ENCODE measurements around the gene JARID2. TPM values are rescaled to one million over a fixed set of nuclear protein-coding genes. Genes with fewer than 3 reads are reported as not detected.

Gene JARID2
- total RNA-seq, 1 donor from 2014 or later, result 66.1 TPM

GRCh38 chr6:15255481-15255880 lies 9.6 kb downstream of the JARID2 start:
- no peak overlapping the region for H3K4me3 Mint-ChIP-seq (ENCODE audit: unreplicated experiment)
- peaks cover 4% of the 10 kb centered on the region for H3K36me3 Mint-ChIP-seq (ENCODE audit: low read depth, unreplicated experiment)
- no peak for TF ChIP-seq CTCF (IDR thresholded peaks at IDR 0.05; ENCODE audit: unreplicated experiment)
- no peaks in the 10 kb centered on the region for H3K9me3 Mint-ChIP-seq (ENCODE audit: unreplicated experiment)
- H3K27ac Mint-ChIP-seq (ENCODE audit: unreplicated experiment), result no peak overlapping the region
- DNase-seq (ENCODE audit: low spot score), result no peak
- peaks cover 53% of the 10 kb centered on the region for H3K4me1 Mint-ChIP-seq (ENCODE audit: unreplicated experiment)
- no peaks in the 10 kb centered on the region for H3K27me3 Mint-ChIP-seq (ENCODE audit: unreplicated experiment)

- no peak overlapping the region for H3K27ac Mint-ChIP-seq (ENCODE audit: unreplicated experiment)
- no peak for TF ChIP-seq CTCF (IDR thresholded peaks at IDR 0.05; ENCODE audit: unreplicated experiment)
- DNase-seq (ENCODE audit: low spot score), result no peak
- H3K36me3 Mint-ChIP-seq (ENCODE audit: low read depth, unreplicated experiment), result peaks cover 4% of the 10 kb centered on the region
- no peaks in the 10 kb centered on the region for H3K27me3 Mint-ChIP-seq (ENCODE audit: unreplicated experiment)
- no peaks in the 10 kb centered on the region for H3K9me3 Mint-ChIP-seq (ENCODE audit: unreplicated experiment)
- peaks cover 53% of the 10 kb centered on the region for H3K4me1 Mint-ChIP-seq (ENCODE audit: unreplicated experiment)
- H3K4me3 Mint-ChIP-seq (ENCODE audit: unreplicated experiment), result no peak overlapping the region
Measured at GRCh38 chr6:15255909-15256395, 10.1 kb downstream of the JARID2 start.

GRCh38 chr6:15256538-15257271 lies 10.8 kb downstream of the JARID2 start:
- no peak for DNase-seq (ENCODE audit: low spot score)
- H3K27ac Mint-ChIP-seq (ENCODE audit: unreplicated experiment), result no peak overlapping the region

DNA sequence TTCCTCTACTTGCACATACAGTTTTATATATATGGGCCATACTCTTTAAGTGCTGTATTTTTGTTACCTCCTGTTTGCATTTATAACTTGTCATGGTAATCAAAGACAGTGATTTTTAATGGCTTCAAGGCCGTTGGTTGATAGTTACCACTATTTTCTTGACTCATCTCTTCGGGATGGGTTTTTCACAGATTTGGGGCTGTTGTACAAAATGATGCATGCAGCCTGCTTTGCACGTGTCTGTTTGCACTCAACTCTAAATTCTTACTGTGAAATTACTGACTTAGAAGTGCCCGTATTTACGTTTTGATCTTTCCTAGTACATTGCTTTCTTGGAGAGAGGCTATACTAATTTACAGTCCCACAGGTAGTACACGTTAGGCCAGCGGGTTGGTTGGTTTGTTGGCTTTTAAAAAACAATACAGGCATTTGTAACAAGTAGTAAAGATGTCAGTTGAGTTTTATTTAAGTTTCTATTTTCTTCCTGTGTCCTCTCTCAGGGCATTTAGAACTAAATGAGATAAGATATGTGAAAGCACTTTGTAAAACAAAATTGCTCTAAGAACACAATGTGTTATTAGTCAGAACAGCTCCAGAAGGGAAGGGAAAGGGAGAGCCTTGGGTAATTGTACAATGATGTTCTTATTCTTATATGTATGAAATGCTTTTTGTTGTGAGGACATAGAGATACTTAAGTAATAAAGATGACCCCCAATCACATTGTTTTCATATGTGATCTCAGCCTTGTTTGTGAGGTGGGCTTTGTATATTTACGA lies 11.7 kb downstream of the JARID2 start:
- Mint-ChIP-seq H3K9me3 (ENCODE audit: unreplicated experiment) (no peaks in the 10 kb centered on the region), H3K36me3 (ENCODE audit: low read depth, unreplicated experiment) (peaks cover 4% of the 10 kb centered on the region), H3K4me3 (ENCODE audit: unreplicated experiment) (no peak overlapping the region), H3K4me1 (ENCODE audit: unreplicated experiment) (peaks cover 46% of the 10 kb centered on the region), H3K27me3 (ENCODE audit: unreplicated experiment) (no peaks in the 10 kb centered on the region), H3K27ac (ENCODE audit: unreplicated experiment) (no peak overlapping the region)
- no peak for TF ChIP-seq CTCF (IDR thresholded peaks at IDR 0.05; ENCODE audit: unreplicated experiment)
- DNase-seq (ENCODE audit: low spot score), result no peak

More at GRCh38 chr6:15256538-15257271, 10.8 kb downstream of the JARID2 start:
- H3K9me3 Mint-ChIP-seq (ENCODE audit: unreplicated experiment), result no peaks in the 10 kb centered on the region
- no peaks in the 10 kb centered on the region for H3K27me3 Mint-ChIP-seq (ENCODE audit: unreplicated experiment)
- peaks cover 4% of the 10 kb centered on the region for H3K36me3 Mint-ChIP-seq (ENCODE audit: low read depth, unreplicated experiment)
- peaks cover 50% of the 10 kb centered on the region for H3K4me1 Mint-ChIP-seq (ENCODE audit: unreplicated experiment)
- TF ChIP-seq CTCF (IDR thresholded peaks at IDR 0.05; ENCODE audit: unreplicated experiment), result no peak
- H3K4me3 Mint-ChIP-seq (ENCODE audit: unreplicated experiment), result no peak overlapping the region

GRCh38 chr6:15259766-15260098 lies 13.9 kb downstream of the JARID2 start:
- Mint-ChIP-seq H3K4me1 (ENCODE audit: unreplicated experiment) (peaks cover 46% of the 10 kb centered on the region), H3K27ac (ENCODE audit: unreplicated experiment) (no peak overlapping the region), H3K27me3 (ENCODE audit: unreplicated experiment) (no peaks in the 10 kb centered on the region), H3K4me3 (ENCODE audit: unreplicated experiment) (no peak overlapping the region), H3K36me3 (ENCODE audit: low read depth, unreplicated experiment) (peaks cover 4% of the 10 kb centered on the region), H3K9me3 (ENCODE audit: unreplicated experiment) (no peaks in the 10 kb centered on the region)
- TF ChIP-seq CTCF (IDR thresholded peaks at IDR 0.05; ENCODE audit: unreplicated experiment), result no peak
- no peak for DNase-seq (ENCODE audit: low spot score)
